GM23248 (cell line): Measurements from ENCODE around the gene KRTAP5-1.
"Not testable (repeated sequence)": the region's sequence is repeated elsewhere in the genome, so short reads cannot be mapped to it uniquely, and the experiment has no call there.

Experiments used
- EZH2 ChIP-seq: fragments of 200-600 bp; sonication (generic); IDR thresholded peaks from 2 replicates; pipeline ENCODE4 v1.6.1; 2018; ENCODE audit warnings: antibody characterized with exemption, mild to moderate bottlenecking; ENCODE audit not compliant: insufficient read depth, poor library complexity, severe bottlenecking
- EZH2phosphoT487 ChIP-seq: fragments of 200-600 bp; sonication (generic); IDR thresholded peaks from 2 replicates; pipeline ENCODE4 v1.6.1; 2018; ENCODE audit warnings: antibody characterized with exemption, moderate library complexity, mild to moderate bottlenecking, low read depth; ENCODE audit not compliant: insufficient read depth

- TF ChIP-seq EZH2phosphoT487, EZH2: not testable (repeated sequence)
Observed at GRCh38 chr11:1598406-1598805, 13.3 kb upstream of the KRTAP5-1 start.
